ENCODE data around the gene PAQR9.

DNA sequence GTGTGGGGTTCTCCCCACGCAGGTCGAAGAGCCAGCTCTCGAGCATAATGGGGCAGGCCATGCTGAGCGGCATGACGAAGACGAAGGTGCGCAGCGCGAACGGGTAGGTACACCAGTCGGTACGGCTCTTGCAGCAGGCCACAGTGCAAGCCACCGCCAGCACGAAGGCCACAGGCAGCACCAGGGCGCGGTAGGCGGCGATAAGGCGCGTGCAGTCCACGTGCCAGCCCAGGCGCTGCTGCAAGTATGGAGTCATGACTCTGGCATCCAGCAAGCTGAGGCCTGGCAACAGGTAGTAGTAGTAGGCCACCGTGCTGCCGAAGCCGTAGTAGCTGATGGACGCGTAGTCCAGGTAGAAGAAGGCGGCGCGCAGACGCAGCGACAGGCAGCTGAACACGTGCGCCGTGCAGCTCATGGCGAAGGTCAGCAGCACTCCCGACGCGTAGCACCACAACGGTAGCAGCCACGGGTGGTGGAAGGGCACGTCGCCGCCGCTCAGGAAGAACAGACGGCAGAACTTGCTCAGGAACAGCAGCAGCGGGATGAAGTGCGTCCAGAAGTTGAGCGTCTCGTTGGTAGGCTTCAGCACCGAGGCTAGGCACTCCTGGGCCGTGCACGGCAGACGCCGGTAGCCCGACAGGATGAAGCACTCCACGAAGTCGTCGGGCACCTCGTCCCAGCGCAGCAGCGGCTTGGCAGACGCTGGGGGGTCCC, 797 bp downstream of the PAQR9 start:
- TF ChIP-seq, protein P1, sequence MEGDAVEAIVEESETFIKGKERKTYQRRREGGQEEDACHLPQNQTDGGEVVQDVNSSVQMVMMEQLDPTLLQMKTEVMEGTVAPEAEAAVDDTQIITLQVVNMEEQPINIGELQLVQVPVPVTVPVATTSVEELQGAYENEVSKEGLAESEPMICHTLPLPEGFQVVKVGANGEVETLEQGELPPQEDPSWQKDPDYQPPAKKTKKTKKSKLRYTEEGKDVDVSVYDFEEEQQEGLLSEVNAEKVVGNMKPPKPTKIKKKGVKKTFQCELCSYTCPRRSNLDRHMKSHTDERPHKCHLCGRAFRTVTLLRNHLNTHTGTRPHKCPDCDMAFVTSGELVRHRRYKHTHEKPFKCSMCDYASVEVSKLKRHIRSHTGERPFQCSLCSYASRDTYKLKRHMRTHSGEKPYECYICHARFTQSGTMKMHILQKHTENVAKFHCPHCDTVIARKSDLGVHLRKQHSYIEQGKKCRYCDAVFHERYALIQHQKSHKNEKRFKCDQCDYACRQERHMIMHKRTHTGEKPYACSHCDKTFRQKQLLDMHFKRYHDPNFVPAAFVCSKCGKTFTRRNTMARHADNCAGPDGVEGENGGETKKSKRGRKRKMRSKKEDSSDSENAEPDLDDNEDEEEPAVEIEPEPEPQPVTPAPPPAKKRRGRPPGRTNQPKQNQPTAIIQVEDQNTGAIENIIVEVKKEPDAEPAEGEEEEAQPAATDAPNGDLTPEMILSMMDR (conservative IDR thresholded peaks at IDR 0.05 in 1 of 2, IDR thresholded peaks at IDR 0.05 in 1 of 2; ENCODE audit: extremely low read depth in 1 of 2, insufficient read depth in 1 of 2, low read depth in 1 of 2, low read length in 2 of 2) = no peak
- no peak for TF ChIP-seq EZH2 (IDR thresholded peaks at IDR 0.05; ENCODE audit: borderline replicate concordance, low read length)

Measured in mammary epithelial cell (primary cell).